ENCODE measurements around the gene PHACTR3.
A peak's percentile ranks its signal among the peaks of the same experiment; 100 is the strongest.

Gene PHACTR3

GRCh38 chr20:59774921-59775686, 170.8 kb downstream of the PHACTR3 start:
- DNase-seq (ENCODE audit: low read depth in 3 of 3, low spot score in 1 of 3) = no peak

- no peak for DNase-seq (ENCODE audit: low read depth in 3 of 3, low spot score in 1 of 3)
These were observed 171.3 kb downstream of the PHACTR3 start for GRCh38 chr20:59775687-59776055.

- DNase-seq (ENCODE audit: low read depth in 3 of 3, low spot score in 1 of 3) = no peak
These were observed 171.8 kb downstream of the PHACTR3 start for GRCh38 chr20:59776059-59776603.

- DNase-seq (ENCODE audit: low read depth in 3 of 3, low spot score in 1 of 3) = no peak
These were observed 172.4 kb downstream of the PHACTR3 start for GRCh38 chr20:59776626-59777330.

GRCh38 chr20:59777331-59777725, 173.0 kb downstream of the PHACTR3 start:
- DNase-seq (ENCODE audit: low read depth in 3 of 3, low spot score in 1 of 3) = no peak

- DNase-seq (ENCODE audit: low read depth in 3 of 3, low spot score in 1 of 3) = no peak
These were observed 173.7 kb downstream of the PHACTR3 start for GRCh38 chr20:59777814-59778575.

GRCh38 chr20:59778615-59779200, 174.4 kb downstream of the PHACTR3 start:
- DNase-seq (ENCODE audit: low read depth in 3 of 3, low spot score in 1 of 3) = no peak

- no peak for DNase-seq (ENCODE audit: low read depth in 3 of 3, low spot score in 1 of 3)
These were observed 175.5 kb downstream of the PHACTR3 start for GRCh38 chr20:59779656-59780380.

- no peak for DNase-seq (ENCODE audit: low read depth in 3 of 3, low spot score in 1 of 3)
These were observed 176.3 kb downstream of the PHACTR3 start for GRCh38 chr20:59780494-59781185.

GRCh38 chr20:59781226-59781625, 176.9 kb downstream of the PHACTR3 start:
- DNase-seq (ENCODE audit: low read depth in 3 of 3, low spot score in 1 of 3) = no peak

- DNase-seq (ENCODE audit: low read depth in 3 of 3, low spot score in 1 of 3) = peak in 1 of 3 donors; percentile 2
These were observed 178.8 kb downstream of the PHACTR3 start for GRCh38 chr20:59782986-59783640.

- no peak for DNase-seq (ENCODE audit: low read depth in 3 of 3, low spot score in 1 of 3)
These were observed 179.3 kb downstream of the PHACTR3 start for GRCh38 chr20:59783641-59784010.

GRCh38 chr20:59784365-59784764, 180.0 kb downstream of the PHACTR3 start:
- DNase-seq (ENCODE audit: low read depth in 3 of 3, low spot score in 1 of 3) = no peak

- DNase-seq (ENCODE audit: low read depth in 3 of 3, low spot score in 1 of 3) = no peak
These were observed 180.7 kb downstream of the PHACTR3 start for GRCh38 chr20:59784791-59785668.

- no peak for DNase-seq (ENCODE audit: low read depth in 3 of 3, low spot score in 1 of 3)
These were observed 181.3 kb downstream of the PHACTR3 start for GRCh38 chr20:59785669-59785959.

GRCh38 chr20:59785986-59786795, 181.9 kb downstream of the PHACTR3 start:
- DNase-seq (ENCODE audit: low read depth in 3 of 3, low spot score in 1 of 3) = no peak

GRCh38 chr20:59786801-59787537, 182.6 kb downstream of the PHACTR3 start:
- no peak for DNase-seq (ENCODE audit: low read depth in 3 of 3, low spot score in 1 of 3)
